Measurements from ENCODE around the gene NUTM2D. TPM values are rescaled to one million over a fixed set of nuclear protein-coding genes. Genes with fewer than 3 reads are reported as not detected.
"Not testable (repeated sequence)": the region's sequence is repeated elsewhere in the genome, so short reads cannot be mapped to it uniquely, and the experiment has no call there.

Gene NUTM2D
- total RNA-seq, 2 experiments from 2014 or later: 1.5 to 2.1 TPM

GRCh38 chr10:87396206-87396605 lies 38.7 kb downstream of the NUTM2D start:
- H3K4me1 Mint-ChIP-seq; H3K27me3 Mint-ChIP-seq; POLR2A ChIA-PET; DNase-seq; H3K27ac Mint-ChIP-seq; CTCF ChIA-PET; H3K4me3 Mint-ChIP-seq; H3K36me3 Mint-ChIP-seq (ENCODE audit: low read depth); H3K9me3 Mint-ChIP-seq: not testable (repeated sequence)

- H3K27me3 Mint-ChIP-seq; H3K27ac Mint-ChIP-seq; CTCF ChIA-PET; H3K4me3 Mint-ChIP-seq; H3K4me1 Mint-ChIP-seq; H3K36me3 Mint-ChIP-seq (ENCODE audit: low read depth); POLR2A ChIA-PET; H3K9me3 Mint-ChIP-seq; DNase-seq: not testable (repeated sequence)
Measured at GRCh38 chr10:87398436-87398835, 40.9 kb downstream of the NUTM2D start.

GRCh38 chr10:87407516-87408467 lies 50.2 kb downstream of the NUTM2D start:
- CTCF ChIA-PET; H3K36me3 Mint-ChIP-seq (ENCODE audit: low read depth); H3K4me1 Mint-ChIP-seq; DNase-seq; H3K9me3 Mint-ChIP-seq; H3K4me3 Mint-ChIP-seq; H3K27ac Mint-ChIP-seq; POLR2A ChIA-PET: not testable (repeated sequence)
- H3K27me3 Mint-ChIP-seq: peaks cover 35% of the 10 kb centered on the region

GRCh38 chr10:87413921-87414320 lies 56.4 kb downstream of the NUTM2D start:
- H3K27me3 Mint-ChIP-seq: peaks cover 33% of the 10 kb centered on the region
- DNase-seq; H3K36me3 Mint-ChIP-seq (ENCODE audit: low read depth); H3K27ac Mint-ChIP-seq; H3K9me3 Mint-ChIP-seq; H3K4me3 Mint-ChIP-seq; CTCF ChIA-PET; POLR2A ChIA-PET; H3K4me1 Mint-ChIP-seq: not testable (repeated sequence)

Other genes with a start within 250 kb of the NUTM2D start
- under 1 TPM; 0.75 to 0.89 TPM for gene NUTM2A, start 132.3 kb upstream of the NUTM2D start, total RNA-seq
- 1 to 10 TPM; 8.6 to 9.5 TPM for gene MINPP1, start 147.1 kb downstream of the NUTM2D start, total RNA-seq

All from activated CD4-positive, alpha-beta T cell treated with anti-CD3 and anti-CD28 coated beads, Interleukin-2, amount 10 ng/mL, durations not matched to agents 7 days and 5 days (primary cell).